NCI-H146 treated with DMSO at 0.1 percent for 48 hours (cell line): Measurements from ENCODE around the gene EFCAB6.

ENCODE experiments used
- DNase-seq: peaks from one replicate; lab custom pipeline; 2025; ENCODE audit not compliant: unreplicated experiment; lab: John Stamatoyannopoulos, UW

EFCAB6 gene

GRCh38 chr22:43817402-43817801, 5.3 kb upstream of the EFCAB6 start:
- DNase-seq, result no peak

DNA sequence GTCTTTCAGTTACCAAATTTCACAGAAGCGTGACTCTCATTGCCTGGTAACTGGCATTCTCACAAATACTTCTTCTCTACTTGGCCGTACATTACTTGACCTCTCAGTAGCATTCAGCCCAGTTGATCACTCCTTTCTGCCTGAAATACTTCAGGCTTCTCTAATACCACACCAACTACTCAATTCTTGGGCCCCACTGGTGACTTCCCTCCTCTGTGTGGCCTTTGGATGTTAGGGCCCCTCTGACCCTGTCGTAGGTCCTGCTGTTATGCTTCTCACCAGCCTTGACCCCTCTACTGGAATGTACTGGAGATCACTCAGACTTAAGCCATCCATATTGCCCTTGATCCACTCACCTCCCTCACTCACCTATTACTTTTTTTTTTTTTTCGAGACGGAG, 2.2 kb upstream of the EFCAB6 start:
- DNase-seq, result no peak

DNA sequence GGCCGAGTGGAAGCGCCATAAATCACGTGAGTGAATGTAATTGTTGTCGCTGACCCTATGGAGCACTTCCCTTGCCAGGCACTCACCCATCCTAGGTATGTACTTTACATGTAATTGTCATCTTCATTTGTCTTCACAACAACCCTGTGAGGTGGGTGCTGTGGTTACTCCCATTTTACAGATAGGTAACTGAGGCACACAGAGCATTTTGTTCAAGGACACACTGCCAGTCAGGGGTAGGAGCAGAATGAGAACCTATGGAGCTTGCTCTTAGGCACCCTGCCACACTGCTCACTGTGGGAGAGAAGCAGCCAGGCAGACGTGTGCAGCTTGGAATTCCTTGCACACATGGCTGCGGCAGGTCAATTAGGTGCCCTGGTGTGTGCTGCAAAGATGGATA, 785 bp upstream of the EFCAB6 start:
- DNase-seq, result no peak

DNA sequence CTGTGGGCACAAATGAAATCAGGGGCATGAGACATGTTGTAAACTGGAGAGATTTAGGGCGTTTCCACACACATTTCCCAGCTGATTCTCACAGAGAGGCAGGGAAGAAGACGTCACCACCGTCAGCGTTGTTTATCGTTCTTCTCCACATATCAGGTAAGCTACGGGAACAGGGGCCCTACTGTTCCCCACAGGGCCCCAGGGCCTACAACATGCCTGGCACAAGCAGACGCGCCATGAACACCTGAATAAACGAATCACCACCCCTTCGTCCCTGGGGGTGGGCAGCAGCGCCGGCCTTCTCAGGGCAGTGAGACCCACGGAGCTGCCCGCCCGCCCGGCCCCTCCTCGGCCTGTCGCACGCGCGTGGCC, 342 bp downstream of the EFCAB6 start:
- no peak for DNase-seq

GRCh38 chr22:43802897-43803495, 9.1 kb downstream of the EFCAB6 start:
- no peak for DNase-seq

DNA sequence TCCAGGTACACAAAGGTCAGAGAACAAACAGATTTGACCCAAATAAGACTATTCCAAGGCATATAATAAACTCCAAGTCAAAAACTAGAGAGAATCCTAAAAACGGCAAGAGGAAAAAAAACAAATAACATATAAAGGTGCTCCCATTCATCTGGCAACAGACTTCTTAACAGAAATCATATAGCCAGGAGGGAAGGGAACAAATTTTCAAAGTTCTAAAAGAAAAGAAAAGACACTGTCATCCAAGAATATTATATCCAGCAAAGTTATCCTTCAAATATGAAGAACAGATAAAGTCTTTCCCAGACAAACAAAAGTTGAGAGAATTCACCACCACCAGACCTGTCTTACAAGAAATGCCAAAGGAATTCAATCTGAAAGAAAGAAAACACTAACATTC, 11.1 kb downstream of the EFCAB6 start:
- DNase-seq, result no peak

DNA sequence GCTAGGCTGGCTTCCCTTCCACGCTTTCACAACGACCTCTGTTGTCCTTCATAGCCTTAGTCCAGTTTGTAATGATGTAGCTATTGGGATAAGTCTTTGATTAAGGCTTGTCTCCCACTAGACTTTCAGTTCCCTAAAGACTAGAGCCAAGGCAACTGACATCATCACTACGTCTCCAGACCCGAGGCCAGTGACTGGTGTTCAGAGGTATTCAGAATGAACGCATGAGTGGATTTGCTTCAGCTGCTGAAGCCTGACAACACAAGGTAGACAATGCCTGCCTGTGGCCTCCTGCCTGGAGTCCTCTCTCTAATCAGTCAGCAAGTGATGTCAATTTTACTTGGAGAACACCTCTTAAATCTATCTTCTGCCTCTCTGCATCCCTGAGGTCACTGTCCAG, 13.6 kb downstream of the EFCAB6 start:
- no peak for DNase-seq

GRCh38 chr22:43796567-43796966, 15.5 kb downstream of the EFCAB6 start:
- DNase-seq, result no peak

DNA sequence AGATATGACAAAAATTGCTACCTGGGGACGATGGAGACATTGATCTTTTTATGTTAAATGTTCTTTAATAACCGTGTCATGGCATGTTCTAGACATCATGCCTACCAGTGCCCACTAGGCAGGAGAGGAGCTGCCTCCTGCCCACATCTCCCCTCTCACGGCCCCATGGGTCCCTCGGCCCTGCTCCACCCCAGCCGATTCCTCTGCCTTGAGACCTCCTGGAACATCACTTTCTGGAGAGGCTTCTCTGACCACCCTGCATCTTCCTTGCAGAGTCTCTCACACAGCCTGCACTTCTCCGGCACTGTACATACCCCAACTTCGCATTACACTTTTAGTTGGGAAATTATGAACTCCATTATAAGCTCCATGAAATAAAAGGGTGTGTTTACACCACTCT, 16.8 kb downstream of the EFCAB6 start:
- no peak for DNase-seq

DNA sequence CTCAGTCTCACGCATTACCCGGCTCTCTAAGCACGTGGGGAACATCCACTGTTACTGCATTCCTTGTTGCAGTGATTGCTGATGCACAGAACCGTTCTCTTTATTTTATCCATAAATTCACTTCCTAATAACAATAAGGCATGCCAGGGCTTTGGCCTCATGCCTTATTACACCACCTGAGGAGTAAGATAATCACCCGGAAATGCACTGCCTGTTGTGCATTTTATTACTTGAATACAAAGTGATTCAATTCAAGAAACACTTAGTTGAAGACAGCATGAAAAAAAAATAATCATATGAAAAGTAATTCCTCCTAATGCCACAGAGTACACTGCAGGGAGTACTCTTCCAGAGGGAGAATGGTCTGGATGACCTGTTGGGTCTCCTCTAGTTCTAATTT, 19.2 kb downstream of the EFCAB6 start:
- no peak for DNase-seq

DNA sequence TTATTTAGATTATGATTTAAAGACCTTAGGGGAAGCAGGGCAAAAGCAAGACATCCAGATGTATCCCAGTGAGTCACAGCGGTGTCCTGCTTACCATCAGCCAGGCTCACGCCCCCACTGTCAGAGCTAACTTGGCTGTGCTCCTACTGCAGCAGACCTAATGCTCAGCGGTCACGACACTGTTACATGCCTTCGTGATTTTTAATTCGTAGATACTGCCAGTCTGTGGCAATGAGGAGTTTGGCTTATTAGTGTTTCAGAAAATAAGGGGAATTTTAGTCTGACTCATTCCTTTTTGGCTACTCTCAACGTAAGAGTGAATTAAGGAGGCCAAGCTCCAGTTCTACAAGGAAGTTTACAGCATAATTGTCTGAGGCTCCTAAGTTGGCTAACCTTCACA, 22.7 kb downstream of the EFCAB6 start:
- no peak for DNase-seq

DNA sequence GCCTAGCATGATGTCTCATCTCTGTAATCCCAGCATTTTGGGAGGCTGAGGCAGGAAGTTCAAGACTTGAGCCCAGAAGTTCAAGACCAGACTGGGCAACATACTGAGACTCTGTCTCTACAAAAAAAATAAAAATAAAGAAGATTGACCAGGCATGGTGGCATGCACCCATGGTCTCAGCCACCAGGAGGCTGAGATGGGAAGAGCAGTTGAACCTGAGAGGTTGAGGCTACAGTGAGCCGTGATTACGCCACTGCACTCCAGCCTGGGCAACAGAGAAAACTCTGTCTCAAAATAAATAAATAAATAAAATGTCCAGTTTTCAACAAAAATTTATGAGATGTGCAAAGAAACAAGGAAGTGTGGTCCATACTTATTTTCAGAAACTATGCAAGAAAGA, 28.3 kb downstream of the EFCAB6 start:
- peak; percentile 46 for DNase-seq

DNA sequence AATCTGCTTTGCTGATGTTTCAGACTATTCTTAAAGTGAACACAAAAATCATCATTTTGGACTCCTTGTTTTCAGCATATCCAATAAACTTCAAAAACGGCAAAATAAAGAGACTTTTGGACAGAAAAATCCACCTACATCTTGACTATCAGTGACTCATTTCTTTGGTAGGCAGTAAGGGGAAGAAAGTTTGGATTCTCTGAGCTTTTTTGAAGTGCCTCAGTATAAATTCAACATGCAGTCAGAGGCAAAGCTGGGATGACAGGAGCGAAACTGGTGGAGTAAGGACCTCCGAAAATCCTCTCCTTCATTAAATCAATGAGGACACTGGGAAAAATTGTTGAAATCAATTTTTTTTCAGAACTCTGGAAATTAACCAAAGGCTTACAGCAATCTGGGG, 29.7 kb downstream of the EFCAB6 start:
- DNase-seq, result no peak

GRCh38 chr22:43777286-43777685, 34.8 kb downstream of the EFCAB6 start:
- no peak for DNase-seq

DNA sequence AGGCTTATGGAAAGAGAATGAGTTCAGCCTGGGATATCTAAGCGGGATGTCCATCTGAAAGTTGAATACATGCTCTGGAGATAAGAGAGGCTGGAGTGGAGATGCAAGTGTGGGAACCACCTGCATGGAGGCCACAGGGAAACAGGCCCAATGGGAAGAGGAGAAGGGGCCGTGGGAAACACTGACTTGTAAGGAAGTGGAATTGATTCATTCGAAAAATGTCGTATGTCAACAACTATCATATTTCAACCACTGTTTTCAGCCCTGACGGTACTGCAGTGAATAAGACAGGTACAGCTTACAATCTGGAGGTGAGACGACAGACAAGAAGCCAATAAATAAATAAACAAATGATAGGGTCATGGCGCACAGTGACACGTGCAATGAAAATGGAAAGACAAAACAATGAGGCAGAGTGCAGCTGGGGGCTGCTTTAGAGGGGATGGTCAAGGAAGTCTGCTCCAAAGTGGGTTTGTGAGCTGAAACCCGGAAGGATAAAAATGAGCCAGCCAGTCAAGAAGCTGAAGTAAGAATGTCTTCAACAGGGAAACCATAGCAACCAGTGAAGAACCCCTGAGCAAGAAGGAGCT, 35.9 kb downstream of the EFCAB6 start:
- DNase-seq, result no peak

DNA sequence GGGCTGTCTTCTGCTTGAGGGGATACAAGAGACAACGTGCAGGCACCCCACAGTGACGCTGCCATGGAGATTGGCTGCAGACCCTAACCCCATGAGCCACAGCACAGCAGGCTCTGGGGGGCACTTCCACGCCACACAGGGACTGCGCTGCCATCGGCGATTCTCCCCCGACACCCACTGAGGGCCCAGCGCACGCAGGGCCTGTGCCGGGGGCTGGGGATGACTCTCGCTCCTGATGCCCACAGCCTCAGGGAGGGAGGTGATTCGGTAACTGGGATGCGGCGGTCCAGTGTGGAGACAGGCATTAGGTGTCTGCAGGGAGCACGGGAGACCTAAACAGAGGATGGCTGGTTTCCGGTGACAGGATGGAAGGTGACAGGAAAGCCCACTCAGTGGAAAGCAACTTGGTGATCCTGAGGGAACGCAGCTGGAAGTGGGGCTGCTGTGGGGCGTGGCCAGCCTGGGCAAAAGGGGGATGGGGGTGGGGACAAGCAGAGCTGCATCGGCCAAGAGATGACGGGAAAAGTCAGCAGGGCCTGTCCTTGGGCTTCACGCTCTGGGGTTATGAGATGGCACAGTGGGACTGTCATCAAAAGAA, 37.7 kb downstream of the EFCAB6 start:
- DNase-seq, result no peak

DNA sequence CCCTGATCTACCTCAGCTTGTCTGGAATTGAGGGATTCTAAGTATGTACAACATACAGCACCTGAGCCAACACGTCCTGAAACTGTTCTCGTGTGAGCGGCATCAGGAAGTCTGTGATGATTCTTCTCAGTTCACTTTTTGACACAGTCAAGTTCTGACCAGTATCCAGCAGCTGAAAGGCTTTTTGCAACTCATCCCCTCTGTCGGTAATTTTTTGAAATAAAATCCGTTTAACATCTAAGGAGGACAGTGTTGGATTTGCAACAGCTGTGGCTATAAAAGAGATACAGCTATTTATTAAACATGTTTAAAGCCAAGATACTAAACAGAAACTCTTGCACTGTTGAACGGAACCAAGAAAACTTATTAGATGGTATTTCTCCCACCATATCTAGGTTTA, 39.3 kb downstream of the EFCAB6 start:
- DNase-seq, result no peak

- no peak for DNase-seq
Measured at GRCh38 chr22:43755452-43755851, 56.7 kb downstream of the EFCAB6 start.

GRCh38 chr22:43755011-43755410, 57.1 kb downstream of the EFCAB6 start:
- no peak for DNase-seq

DNA sequence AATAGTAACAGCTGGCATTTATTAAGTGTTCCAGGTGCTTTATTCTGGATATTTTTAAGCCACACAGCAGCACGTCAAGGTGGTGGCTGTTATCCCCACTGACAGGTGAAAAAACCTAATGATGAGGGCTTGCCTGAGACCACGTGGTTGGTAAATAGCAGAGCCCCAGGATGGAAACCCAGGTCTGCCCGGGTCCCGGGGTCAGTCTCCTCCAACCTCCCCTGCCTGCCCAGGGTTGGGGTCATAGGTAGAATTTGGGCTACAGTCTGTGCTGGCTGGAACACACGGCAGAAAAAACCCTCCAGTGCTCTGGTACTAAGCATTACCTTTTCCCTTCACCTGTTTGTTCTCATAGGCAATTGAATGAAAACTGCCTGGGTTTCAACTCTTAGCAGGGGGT, 57.9 kb downstream of the EFCAB6 start:
- no peak for DNase-seq

DNA sequence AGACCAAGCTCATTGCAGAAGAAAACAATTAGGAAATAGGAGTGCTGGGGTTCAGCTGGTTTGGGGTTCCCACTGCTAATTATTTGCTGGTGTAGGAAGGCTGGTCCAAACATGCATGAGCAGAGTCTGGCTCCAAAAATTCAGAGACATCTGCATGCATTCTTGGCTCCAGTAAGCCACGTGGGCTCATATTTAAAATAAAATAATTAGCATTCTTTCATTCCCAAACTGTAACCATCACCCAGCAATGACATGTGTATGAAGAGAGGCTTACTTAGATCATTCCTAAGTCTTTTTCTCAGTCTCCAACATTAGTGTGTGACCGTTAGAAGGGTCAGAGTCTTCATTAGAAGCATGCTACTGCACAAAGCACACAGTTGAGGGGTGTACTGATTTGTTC, 58.4 kb downstream of the EFCAB6 start:
- no peak for DNase-seq

DNA sequence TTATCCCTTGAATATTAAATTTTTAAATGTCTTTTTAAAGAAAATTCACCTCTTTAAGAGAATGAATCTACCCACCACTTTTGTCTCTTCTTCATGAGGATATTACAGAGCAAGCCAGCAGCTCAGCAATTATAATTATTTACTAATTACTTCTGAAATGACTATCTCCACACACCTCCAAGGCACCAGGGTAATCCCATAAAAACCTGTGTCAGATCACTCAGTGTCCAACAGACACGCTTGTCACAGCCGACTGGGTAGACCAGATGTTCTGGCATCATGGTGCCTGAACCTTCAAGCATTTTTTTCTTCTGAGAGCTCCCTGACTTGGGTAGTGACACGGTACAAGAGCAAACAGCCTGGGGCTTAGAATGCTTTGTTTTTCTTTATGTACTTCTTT, 61.4 kb downstream of the EFCAB6 start:
- no peak for DNase-seq

- DNase-seq, result no peak
Measured at GRCh38 chr22:43749473-43749872, 62.6 kb downstream of the EFCAB6 start.
